GM21576 (cell line): Measurements from ENCODE around the gene ATXN2L.
"Not testable (repeated sequence)": the region's sequence is repeated elsewhere in the genome, so short reads cannot be mapped to it uniquely, and the experiment has no call there.

Experiments
- ATAC-seq: cut with Tn5 transposase; IDR thresholded peaks from one replicate; pipeline ENCODE4 v1.9.1; 2021; ENCODE audit warnings: mild to moderate bottlenecking, moderate library complexity; ENCODE audit not compliant: unreplicated experiment

Gene ATXN2L

GRCh38 chr16:28822520-28823290 lies at the start of gene ATXN2L:
TSS of gene ATXN2L (plus strand) at chr16:28822999. CDS start at chr16:28823260, 261 bp downstream.
- peak; percentile 46 for ATAC-seq

GRCh38 chr16:28781697-28782096 lies 41.1 kb upstream of the ATXN2L start:
- ATAC-seq: not testable (repeated sequence)

- ATAC-seq: not testable (repeated sequence)
These were observed 40.4 kb upstream of the ATXN2L start for GRCh38 chr16:28782357-28782756.

GRCh38 chr16:28802235-28803019 lies 20.4 kb upstream of the ATXN2L start:
- ATAC-seq: peak; percentile 75

GRCh38 chr16:28807445-28808120 lies 15.2 kb upstream of the ATXN2L start:
- ATAC-seq: not testable (repeated sequence)

GRCh38 chr16:28820016-28820415 lies 2.8 kb upstream of the ATXN2L start:
- ATAC-seq: no peak

- not testable (repeated sequence) for ATAC-seq
These were observed 2.3 kb upstream of the ATXN2L start for GRCh38 chr16:28820546-28820945.

- ATAC-seq: no peak
These were observed 802 bp upstream of the ATXN2L start for GRCh38 chr16:28821874-28822519.

- ATAC-seq: peak; percentile 18
These were observed 583 bp downstream of the ATXN2L start for GRCh38 chr16:28823291-28823872.

- ATAC-seq: peak; percentile 57
These were observed 1.3 kb downstream of the ATXN2L start for GRCh38 chr16:28823873-28824716.

- no peak for ATAC-seq
These were observed 1.8 kb downstream of the ATXN2L start for GRCh38 chr16:28824717-28824973.

- ATAC-seq: no peak
These were observed 3.3 kb downstream of the ATXN2L start for GRCh38 chr16:28826141-28826540.

GRCh38 chr16:28829747-28830146 lies 6.9 kb downstream of the ATXN2L start:
- no peak for ATAC-seq

GRCh38 chr16:28830531-28830930 lies 7.7 kb downstream of the ATXN2L start:
- no peak for ATAC-seq

- ATAC-seq: no peak
These were observed 11.6 kb downstream of the ATXN2L start for GRCh38 chr16:28834349-28834748.

GRCh38 chr16:28834873-28835863 lies 12.4 kb downstream of the ATXN2L start:
- ATAC-seq: no peak

GRCh38 chr16:28835864-28836760 lies 13.3 kb downstream of the ATXN2L start:
- ATAC-seq: no peak

- ATAC-seq: no peak
These were observed 13.9 kb downstream of the ATXN2L start for GRCh38 chr16:28836761-28837064.
